ENCODE results near the gene HTT-AS. TPM values are rescaled to one million over a fixed set of nuclear protein-coding genes. Genes with fewer than 3 reads are reported as not detected.
A peak's percentile ranks its signal among the peaks of the same experiment; 100 is the strongest.
"Not testable (repeated sequence)": the region's sequence is repeated elsewhere in the genome, so short reads cannot be mapped to it uniquely, and the experiment has no call there.

The HTT-AS gene
- total RNA-seq, 2 experiments from 2014 or later, result not detected

- Mint-ChIP-seq H3K4me3 (no peak overlapping the region), H3K27me3 (no peaks in the 10 kb centered on the region), H3K9me3 (no peaks in the 10 kb centered on the region), H3K36me3 (ENCODE audit: low read depth) (peaks cover 32% of the 10 kb centered on the region), H3K27ac (no peak overlapping the region), H3K4me1 (peaks cover 3% of the 10 kb centered on the region)
- ChIA-PET POLR2A (no interaction called here), CTCF (no interaction called here)
- no peak for DNase-seq
Observed at GRCh38 chr4:3111461-3111860, 37.1 kb upstream of the HTT-AS start.

- DNase-seq, result no peak
- no peak overlapping the region for H3K27ac Mint-ChIP-seq
- POLR2A ChIA-PET, result no interaction called here
- peaks cover 30% of the 10 kb centered on the region for H3K36me3 Mint-ChIP-seq (ENCODE audit: low read depth)
- peaks cover 6% of the 10 kb centered on the region for H3K4me1 Mint-ChIP-seq
- no peaks in the 10 kb centered on the region for H3K9me3 Mint-ChIP-seq
- no peaks in the 10 kb centered on the region for H3K27me3 Mint-ChIP-seq
- CTCF ChIA-PET, result interaction anchor here (0.9 to 3.4 kb wide), 6 partner anchors 12 to 163 kb away, joined by 3 to 30 read pairs (median 4); no protein-coding TSS in a partner anchor
- no peak overlapping the region for H3K4me3 Mint-ChIP-seq
Observed at GRCh38 chr4:3108211-3108610, 33.9 kb upstream of the HTT-AS start.

- Mint-ChIP-seq H3K4me3 (no peak overlapping the region), H3K36me3 (ENCODE audit: low read depth) (peaks cover 32% of the 10 kb centered on the region), H3K4me1 (peaks cover 6% of the 10 kb centered on the region), H3K27me3 (no peaks in the 10 kb centered on the region), H3K9me3 (no peaks in the 10 kb centered on the region), H3K27ac (no peak overlapping the region)
- DNase-seq, result no peak
- ChIA-PET CTCF (interaction anchor here (0.5 to 3.4 kb wide), 20 partner anchors 10 to 373 kb away, joined by 3 to 30 read pairs (median 4); partner anchors contain the start of gene HGFAC), POLR2A (no interaction called here)
Observed at GRCh38 chr4:3107691-3108121, 33.4 kb upstream of the HTT-AS start.

GRCh38 chr4:3107271-3107670, 32.9 kb upstream of the HTT-AS start:
- no peak for DNase-seq
- Mint-ChIP-seq H3K4me1 (peaks cover 6% of the 10 kb centered on the region), H3K27ac (no peak overlapping the region), H3K36me3 (ENCODE audit: low read depth) (peaks cover 33% of the 10 kb centered on the region), H3K27me3 (no peaks in the 10 kb centered on the region), H3K4me3 (no peak overlapping the region), H3K9me3 (no peaks in the 10 kb centered on the region)
- ChIA-PET POLR2A (interaction anchor here (0.6 kb wide), 1 partner anchor 398 kb away, joined by 3 read pairs; no protein-coding TSS in a partner anchor), CTCF (interaction anchor here (0.5 to 3.4 kb wide), 23 partner anchors 9 to 373 kb away, joined by 3 to 30 read pairs (median 4); partner anchors contain the start of gene HGFAC)

GRCh38 chr4:3106339-3107186, 32.2 kb upstream of the HTT-AS start:
- H3K27me3 Mint-ChIP-seq, result no peaks in the 10 kb centered on the region
- peaks cover 35% of the 10 kb centered on the region for H3K36me3 Mint-ChIP-seq (ENCODE audit: low read depth)
- CTCF ChIA-PET, result interaction anchor here (0.6 to 3.4 kb wide), 21 partner anchors 9 to 1294 kb away, joined by 3 to 30 read pairs (median 4); partner anchors contain the start of gene HGFAC
- POLR2A ChIA-PET, result interaction anchor here (0.6 kb wide), 1 partner anchor 399 kb away, joined by 3 read pairs; no protein-coding TSS in a partner anchor
- DNase-seq, result peak; percentile 87
- no peak overlapping the region for H3K4me3 Mint-ChIP-seq
- peaks cover 11% of the 10 kb centered on the region for H3K4me1 Mint-ChIP-seq
- H3K9me3 Mint-ChIP-seq, result no peaks in the 10 kb centered on the region
- H3K27ac Mint-ChIP-seq, result peak overlapping the region; percentile 52

- H3K36me3 Mint-ChIP-seq (ENCODE audit: low read depth), result peaks cover 55% of the 10 kb centered on the region
- H3K4me1 Mint-ChIP-seq, result peaks cover 6% of the 10 kb centered on the region
- CTCF ChIA-PET, result interaction anchor here (1.3 kb wide), 1 partner anchor 9 kb away, joined by 5 read pairs; no protein-coding TSS in a partner anchor
- DNase-seq, result no peak
- no peaks in the 10 kb centered on the region for H3K9me3 Mint-ChIP-seq
- H3K4me3 Mint-ChIP-seq, result no peak overlapping the region
- no peak overlapping the region for H3K27ac Mint-ChIP-seq
- POLR2A ChIA-PET, result no interaction called here
- H3K27me3 Mint-ChIP-seq, result no peaks in the 10 kb centered on the region
Observed at GRCh38 chr4:3098346-3098745, 24.0 kb upstream of the HTT-AS start.

- Mint-ChIP-seq H3K4me1 (peaks cover 5% of the 10 kb centered on the region), H3K27ac (no peak overlapping the region), H3K27me3 (no peaks in the 10 kb centered on the region), H3K9me3 (no peaks in the 10 kb centered on the region), H3K36me3 (ENCODE audit: low read depth) (peaks cover 49% of the 10 kb centered on the region), H3K4me3 (no peak overlapping the region)
- no peak for DNase-seq
- POLR2A ChIA-PET, result no interaction called here
- CTCF ChIA-PET, result interaction anchor here (1.0 to 1.4 kb wide), 3 partner anchors 11 to 20 kb away, joined by 3 to 6 read pairs (median 3); no protein-coding TSS in a partner anchor
Observed at GRCh38 chr4:3096202-3096601, 21.9 kb upstream of the HTT-AS start.

- CTCF ChIA-PET, H3K4me3 Mint-ChIP-seq, H3K27ac Mint-ChIP-seq, H3K27me3 Mint-ChIP-seq, POLR2A ChIA-PET, DNase-seq, H3K9me3 Mint-ChIP-seq, H3K4me1 Mint-ChIP-seq: not testable (repeated sequence)
- peaks cover 39% of the 10 kb centered on the region for H3K36me3 Mint-ChIP-seq (ENCODE audit: low read depth)
Observed at GRCh38 chr4:3094701-3095100, 20.4 kb upstream of the HTT-AS start.

- no peak overlapping the region for H3K4me3 Mint-ChIP-seq
- H3K4me1 Mint-ChIP-seq, result peaks cover 12% of the 10 kb centered on the region
- peak overlapping the region; percentile 55 for H3K27ac Mint-ChIP-seq
- H3K36me3 Mint-ChIP-seq (ENCODE audit: low read depth), result peaks cover 50% of the 10 kb centered on the region
- H3K27me3 Mint-ChIP-seq, result no peaks in the 10 kb centered on the region
- ChIA-PET CTCF (interaction anchor here (1.3 kb wide), 1 partner anchor 16 kb away, joined by 4 read pairs; no protein-coding TSS in a partner anchor), POLR2A (interaction anchor here (0.9 kb wide), 2 partner anchors 8 to 16 kb away, joined by 3 read pairs; no protein-coding TSS in a partner anchor)
- DNase-seq, result no peak
- H3K9me3 Mint-ChIP-seq, result no peaks in the 10 kb centered on the region
Observed at GRCh38 chr4:3091464-3091863, 17.1 kb upstream of the HTT-AS start.

- Mint-ChIP-seq H3K36me3 (ENCODE audit: low read depth) (peaks cover 28% of the 10 kb centered on the region), H3K27ac (no peak overlapping the region), H3K4me3 (no peak overlapping the region), H3K4me1 (peaks cover 41% of the 10 kb centered on the region), H3K27me3 (no peaks in the 10 kb centered on the region), H3K9me3 (no peaks in the 10 kb centered on the region)
- CTCF ChIA-PET, result no interaction called here
- no peak for DNase-seq
- POLR2A ChIA-PET, result no interaction called here
Observed at GRCh38 chr4:3087115-3087797, 12.9 kb upstream of the HTT-AS start.

- Mint-ChIP-seq H3K27me3 (no peaks in the 10 kb centered on the region), H3K27ac (no peak overlapping the region), H3K4me3 (no peak overlapping the region), H3K4me1 (peaks cover 41% of the 10 kb centered on the region), H3K36me3 (ENCODE audit: low read depth) (peaks cover 28% of the 10 kb centered on the region), H3K9me3 (no peaks in the 10 kb centered on the region)
- no peak for DNase-seq
- ChIA-PET CTCF (no interaction called here), POLR2A (no interaction called here)
Observed at GRCh38 chr4:3085948-3086670, 11.8 kb upstream of the HTT-AS start.

- CTCF ChIA-PET, result interaction anchor here (1.0 kb wide), 1 partner anchor 23 kb away, joined by 3 read pairs; no protein-coding TSS in a partner anchor
- Mint-ChIP-seq H3K4me1 (peaks cover 46% of the 10 kb centered on the region), H3K9me3 (no peaks in the 10 kb centered on the region), H3K36me3 (ENCODE audit: low read depth) (peaks cover 28% of the 10 kb centered on the region), H3K27ac (no peak overlapping the region), H3K27me3 (no peaks in the 10 kb centered on the region), H3K4me3 (no peak overlapping the region)
- POLR2A ChIA-PET, result interaction anchor here (1.0 to 1.3 kb wide), 2 partner anchors 8 to 28 kb away, joined by 3 read pairs; no protein-coding TSS in a partner anchor
- DNase-seq, result no peak
Observed at GRCh38 chr4:3083732-3084131, 9.4 kb upstream of the HTT-AS start.

All from activated CD4-positive, alpha-beta memory T cell treated with anti-CD3 and anti-CD28 coated beads, Interleukin-2, amount 10 ng/mL, durations not matched to agents 7 days and 5 days (primary cell).